PC-3 (cell line): ENCODE results near the gene COL6A1.

Source experiments
- EZH2 ChIP-seq: fragments of 300-600 bp; sonication (generic); IDR thresholded peaks from one replicate; pipeline ENCODE4 v1.6.1; 2017; ENCODE audit warnings: antibody characterized with exemption, mild to moderate bottlenecking, low read length; ENCODE audit not compliant: unreplicated experiment
- TF ChIP-seq, protein P1 (sequence below): fragments of 300-600 bp; sonication (generic); conservative IDR thresholded peaks from 2 replicates; pipeline ENCODE4 v1.5.1; 2017; ENCODE audit warnings: antibody characterized with exemption, low read depth, mild to moderate bottlenecking, low read length

DNA sequence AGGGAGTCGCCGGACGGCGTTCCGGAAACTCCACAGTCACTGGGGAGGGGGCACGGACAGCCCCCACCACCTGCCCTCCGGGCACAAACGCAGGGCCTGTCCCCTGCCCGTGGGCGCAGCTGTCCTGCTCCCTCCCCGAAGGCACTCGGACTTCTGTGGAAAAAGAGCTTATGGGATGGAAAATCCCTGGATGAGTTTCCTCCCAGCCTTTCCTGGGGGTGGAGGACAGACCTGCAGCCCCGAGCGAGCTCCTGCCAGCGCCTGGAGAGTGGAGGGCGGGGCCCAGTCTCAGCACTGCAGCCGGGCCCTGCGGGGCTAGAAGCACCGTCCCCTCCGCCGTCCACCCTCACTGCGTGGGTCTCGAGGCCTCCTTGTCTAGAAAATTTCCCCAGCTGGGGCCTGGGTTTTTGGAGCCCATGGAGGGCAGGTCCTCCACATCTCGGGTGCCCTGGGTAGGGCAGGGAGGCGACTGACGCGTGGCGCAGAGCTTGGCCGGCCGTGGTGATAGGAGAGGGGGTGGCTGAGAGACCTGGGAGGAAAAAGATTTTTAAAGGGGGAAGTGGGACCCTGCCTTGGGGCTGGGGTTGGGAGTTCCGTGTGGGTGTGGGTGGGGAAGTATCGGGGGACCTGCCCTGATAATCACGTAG, 6.4 kb upstream of the COL6A1 start:
- TF ChIP-seq, protein P1, sequence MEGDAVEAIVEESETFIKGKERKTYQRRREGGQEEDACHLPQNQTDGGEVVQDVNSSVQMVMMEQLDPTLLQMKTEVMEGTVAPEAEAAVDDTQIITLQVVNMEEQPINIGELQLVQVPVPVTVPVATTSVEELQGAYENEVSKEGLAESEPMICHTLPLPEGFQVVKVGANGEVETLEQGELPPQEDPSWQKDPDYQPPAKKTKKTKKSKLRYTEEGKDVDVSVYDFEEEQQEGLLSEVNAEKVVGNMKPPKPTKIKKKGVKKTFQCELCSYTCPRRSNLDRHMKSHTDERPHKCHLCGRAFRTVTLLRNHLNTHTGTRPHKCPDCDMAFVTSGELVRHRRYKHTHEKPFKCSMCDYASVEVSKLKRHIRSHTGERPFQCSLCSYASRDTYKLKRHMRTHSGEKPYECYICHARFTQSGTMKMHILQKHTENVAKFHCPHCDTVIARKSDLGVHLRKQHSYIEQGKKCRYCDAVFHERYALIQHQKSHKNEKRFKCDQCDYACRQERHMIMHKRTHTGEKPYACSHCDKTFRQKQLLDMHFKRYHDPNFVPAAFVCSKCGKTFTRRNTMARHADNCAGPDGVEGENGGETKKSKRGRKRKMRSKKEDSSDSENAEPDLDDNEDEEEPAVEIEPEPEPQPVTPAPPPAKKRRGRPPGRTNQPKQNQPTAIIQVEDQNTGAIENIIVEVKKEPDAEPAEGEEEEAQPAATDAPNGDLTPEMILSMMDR = no peak
- no peak for TF ChIP-seq EZH2
